Astrocyte of the cerebellum (primary cell): ENCODE data around the gene CGB7.
"Not testable (repeated sequence)": the region's sequence is repeated elsewhere in the genome, so short reads cannot be mapped to it uniquely, and the experiment has no call there.

Experiments
- DNase-seq: peaks from one replicate; pipeline ENCODE4 v3.0.0-alpha.2; 2011; ENCODE audit warnings: low read depth
- H3K4me3 ChIP-seq: 2 replicates; pipeline ENCODE4 v1.5.1; 2011; ENCODE audit warnings: mild to moderate bottlenecking, low read depth, low read length, moderate library complexity
- in situ Hi-C: cut with HindIII; loops from 2 replicates; pipeline ENCODE4 v1.10.0; 2017; ENCODE audit warnings: low sequenced_read_pairs
- TF ChIP-seq, protein P1 (sequence below): IDR thresholded peaks from 2 replicates; pipeline ENCODE4 v1.5.1; 2012; ENCODE audit warnings: low read length, low read depth, moderate library complexity, mild to moderate bottlenecking; ENCODE audit errors: missing control alignments

Gene CGB7

DNA sequence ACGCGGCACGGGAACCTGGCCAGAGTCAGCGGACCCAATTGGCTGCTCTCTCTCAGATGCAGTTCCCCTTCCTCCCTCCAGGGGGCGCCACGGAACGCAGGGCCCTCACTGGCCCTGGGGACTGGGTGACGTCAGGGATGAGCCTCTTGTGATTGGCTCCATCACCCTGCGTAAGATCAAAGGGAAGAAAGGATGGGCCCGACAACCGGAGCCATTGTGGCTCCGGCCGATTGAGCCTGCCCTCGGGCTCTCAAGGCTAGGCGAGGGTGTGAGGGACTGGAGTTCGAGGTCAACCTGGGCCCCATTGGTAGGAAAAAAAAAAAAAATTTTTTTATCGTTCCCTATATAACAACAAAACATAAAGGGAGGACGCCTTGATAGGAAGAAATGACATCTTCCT lies 20.7 kb downstream of the CGB7 start, which contains the start of gene CGB1:
TSS of gene CGB1 (minus strand) at position 81 of the 400 bp plus-strand sequence. CDS start 184 bp downstream, outside the sequence.
- DNase-seq, H3K4me3 ChIP-seq, in situ Hi-C loops: not testable (repeated sequence)
- TF ChIP-seq, protein P1, sequence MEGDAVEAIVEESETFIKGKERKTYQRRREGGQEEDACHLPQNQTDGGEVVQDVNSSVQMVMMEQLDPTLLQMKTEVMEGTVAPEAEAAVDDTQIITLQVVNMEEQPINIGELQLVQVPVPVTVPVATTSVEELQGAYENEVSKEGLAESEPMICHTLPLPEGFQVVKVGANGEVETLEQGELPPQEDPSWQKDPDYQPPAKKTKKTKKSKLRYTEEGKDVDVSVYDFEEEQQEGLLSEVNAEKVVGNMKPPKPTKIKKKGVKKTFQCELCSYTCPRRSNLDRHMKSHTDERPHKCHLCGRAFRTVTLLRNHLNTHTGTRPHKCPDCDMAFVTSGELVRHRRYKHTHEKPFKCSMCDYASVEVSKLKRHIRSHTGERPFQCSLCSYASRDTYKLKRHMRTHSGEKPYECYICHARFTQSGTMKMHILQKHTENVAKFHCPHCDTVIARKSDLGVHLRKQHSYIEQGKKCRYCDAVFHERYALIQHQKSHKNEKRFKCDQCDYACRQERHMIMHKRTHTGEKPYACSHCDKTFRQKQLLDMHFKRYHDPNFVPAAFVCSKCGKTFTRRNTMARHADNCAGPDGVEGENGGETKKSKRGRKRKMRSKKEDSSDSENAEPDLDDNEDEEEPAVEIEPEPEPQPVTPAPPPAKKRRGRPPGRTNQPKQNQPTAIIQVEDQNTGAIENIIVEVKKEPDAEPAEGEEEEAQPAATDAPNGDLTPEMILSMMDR, result peak; percentile 44

DNA sequence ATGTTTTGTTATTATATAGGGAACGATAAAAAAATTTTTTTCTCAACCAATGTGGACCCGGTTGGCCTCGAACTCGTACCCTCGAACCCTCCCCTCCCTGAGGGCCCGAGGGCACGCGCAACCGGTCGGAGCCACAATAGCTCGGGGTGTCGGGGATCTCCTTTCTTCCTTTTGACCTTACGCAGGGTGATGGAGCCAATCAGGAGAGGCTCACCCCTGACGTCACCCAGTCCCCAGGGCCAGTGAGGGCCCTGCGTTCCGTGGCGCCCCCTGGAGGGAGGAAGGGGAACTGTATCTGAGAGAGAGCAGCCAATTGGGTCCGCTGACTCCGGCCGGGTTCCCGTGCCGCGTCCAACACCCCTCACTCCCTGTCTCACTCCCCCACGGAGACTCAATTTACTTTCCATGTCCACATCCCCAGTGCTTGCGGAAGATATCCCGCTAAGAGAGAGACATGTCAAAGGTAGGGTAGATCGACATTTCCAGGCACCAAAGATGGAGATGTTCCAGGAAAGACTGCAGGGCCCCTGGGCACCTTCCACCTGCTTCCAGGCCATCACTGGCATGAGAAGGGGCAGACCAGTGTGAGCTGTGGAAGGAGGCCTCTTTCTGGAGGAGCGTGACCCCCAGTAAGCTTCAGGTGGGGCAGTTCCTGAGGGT lies 25.8 kb downstream of the CGB7 start, which contains the start of gene CGB2:
TSS of gene CGB2 (plus strand) at position 249 of the 660 bp plus-strand sequence. CDS start at position 455, 206 bp downstream.
- TF ChIP-seq, protein P1, result peak; percentile 31
- H3K4me3 ChIP-seq, in situ Hi-C loops, DNase-seq: not testable (repeated sequence)

DNA sequence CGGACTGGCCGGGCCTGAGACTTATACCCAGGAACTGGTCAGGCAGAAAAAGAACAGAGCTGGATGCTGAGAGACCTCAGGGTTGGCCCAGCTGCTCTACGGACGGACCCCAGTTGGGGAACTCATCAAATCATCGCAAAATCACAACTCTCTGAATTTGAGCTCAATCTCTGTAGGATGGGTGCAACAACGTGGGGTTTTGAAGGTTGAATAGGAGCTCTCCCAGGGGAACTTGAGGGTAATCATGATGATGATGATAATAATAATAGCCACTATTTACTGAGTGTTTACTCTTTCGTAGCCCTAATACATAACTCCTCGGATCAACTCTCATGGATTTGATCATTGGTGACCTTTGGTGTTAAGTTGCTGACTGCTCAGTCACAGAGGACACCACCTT lies 27.2 kb downstream of the CGB7 start:
- in situ Hi-C loops, H3K4me3 ChIP-seq, DNase-seq: not testable (repeated sequence)

DNA sequence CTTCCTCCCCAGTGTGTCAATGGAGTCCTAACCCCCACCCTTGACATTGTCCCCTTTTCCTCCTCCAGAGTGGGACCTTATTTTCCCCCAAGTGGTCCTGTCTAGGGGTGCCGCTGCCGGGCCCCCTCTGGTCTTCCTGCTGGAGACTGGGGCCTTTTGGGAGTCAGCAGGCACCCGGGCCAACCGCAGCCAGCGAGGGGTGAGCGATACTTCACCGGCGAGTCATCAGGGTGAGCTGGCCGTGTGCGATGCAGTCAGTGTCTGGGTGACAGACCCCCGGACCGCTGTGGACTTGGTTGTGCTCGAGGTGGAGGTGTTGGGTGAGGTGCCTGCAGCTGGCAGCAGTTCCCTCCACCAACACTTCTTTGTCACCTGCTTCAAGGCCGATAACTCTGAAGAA lies 27.8 kb downstream of the CGB7 start:
- in situ Hi-C loops, DNase-seq, H3K4me3 ChIP-seq: not testable (repeated sequence)

GRCh38 chr19:49028686-49029085 lies 28.9 kb downstream of the CGB7 start:
- DNase-seq, in situ Hi-C loops: not testable (repeated sequence)

GRCh38 chr19:49025599-49025998 lies 31.9 kb downstream of the CGB7 start:
- in situ Hi-C loops, DNase-seq: not testable (repeated sequence)

More at GRCh38 chr19:49028686-49029085, 28.9 kb downstream of the CGB7 start:
- H3K4me3 ChIP-seq, result not testable (repeated sequence)

DNA sequence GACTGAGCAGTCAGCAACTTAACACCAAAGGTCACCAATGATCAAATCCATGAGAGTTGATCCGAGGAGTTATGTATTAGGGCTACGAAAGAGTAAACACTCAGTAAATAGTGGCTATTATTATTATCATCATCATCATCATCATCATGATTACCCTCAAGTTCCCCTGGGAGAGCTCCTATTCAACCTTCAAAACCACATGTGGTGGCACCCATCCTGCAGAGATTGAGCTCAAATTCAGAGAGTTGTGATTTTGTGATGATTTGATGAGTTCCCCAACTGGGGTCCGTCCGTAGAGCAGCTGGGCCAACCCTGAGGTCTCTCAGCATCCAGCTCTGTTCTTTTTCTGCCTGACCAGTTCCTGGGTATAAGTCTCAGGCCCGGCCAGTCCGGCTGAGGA lies 32.5 kb downstream of the CGB7 start:
- H3K4me3 ChIP-seq, DNase-seq, in situ Hi-C loops: not testable (repeated sequence)

More at GRCh38 chr19:49025599-49025998, 31.9 kb downstream of the CGB7 start:
- not testable (repeated sequence) for H3K4me3 ChIP-seq

DNA sequence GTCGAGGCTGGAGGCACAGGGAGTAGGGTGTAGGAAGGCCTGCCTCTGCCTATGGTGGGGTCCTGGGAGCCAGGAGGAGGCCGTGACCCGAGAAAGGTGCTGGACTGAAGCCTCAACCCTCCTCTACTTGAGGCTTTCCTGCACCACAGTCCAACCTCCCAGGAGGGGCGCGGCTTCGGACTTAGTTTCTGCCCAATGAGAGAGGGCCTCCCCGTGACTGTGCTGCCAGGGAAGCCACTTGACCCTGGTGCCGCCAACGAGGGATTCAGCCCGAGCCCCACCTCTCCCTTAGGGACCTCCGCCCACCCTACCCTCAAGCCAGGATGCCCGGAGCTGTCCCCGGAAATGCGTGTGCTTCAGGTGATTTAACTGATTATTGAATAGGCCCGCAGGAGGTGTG lies 33.3 kb downstream of the CGB7 start, which contains the start of gene CGB3:
TSS of gene CGB3 (minus strand) at position 101 of the 400 bp plus-strand sequence. CDS start 362 bp downstream, outside the sequence.
- in situ Hi-C loops, DNase-seq, H3K4me3 ChIP-seq: not testable (repeated sequence)

DNA sequence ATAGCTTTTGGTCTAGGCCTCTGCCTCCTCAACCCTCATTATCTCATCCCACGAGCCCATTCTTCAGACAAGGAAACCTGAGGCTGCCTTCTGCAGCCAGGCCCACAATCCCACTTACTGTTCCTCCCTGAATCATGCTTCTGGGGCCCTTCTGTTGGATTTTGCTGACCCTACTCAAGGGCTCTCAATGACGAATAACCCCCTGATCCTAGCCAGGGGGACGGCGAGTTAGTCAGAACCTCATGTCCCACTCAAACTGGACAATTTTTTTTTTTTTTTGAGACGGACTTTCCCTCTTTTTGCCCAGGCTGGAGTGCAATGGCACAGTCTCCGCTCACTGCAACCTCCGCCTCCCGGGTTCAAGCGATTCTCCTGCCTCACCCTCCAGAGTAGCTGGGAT lies 35.4 kb downstream of the CGB7 start:
- H3K4me3 ChIP-seq, result no peak overlapping the region
- no peak for DNase-seq
- TF ChIP-seq, protein P1, result no peak
- in situ Hi-C loops, result no loop called here
